LHCN-M2 (cell line): Measurements from ENCODE around the gene CFAP97D2. TPM values are rescaled to one million over a fixed set of nuclear protein-coding genes. Genes with fewer than 3 reads are reported as not detected.

Source experiments
- DNase-seq: peaks from one replicate; pipeline ENCODE4 v3.0.0-alpha.2; 2012; ENCODE audit warnings: low read depth
- total RNA-seq: library from RNA; depleted of rRNA; stranded (reverse); fragments of >200 nt; gene quantifications from 2 replicates; pipeline ENCODE4 v1.2.3, GENCODE V29; 2014; rRNA removed

CFAP97D2 gene
- total RNA-seq, 1 experiment from 2014 or later: not detected

GRCh38 chr13:114266241-114266640, 87.2 kb downstream of the CFAP97D2 start:
- DNase-seq: no peak

- peak; percentile 53 for DNase-seq
Observed at GRCh38 chr13:114268344-114269280, 89.6 kb downstream of the CFAP97D2 start.

GRCh38 chr13:114269281-114269770, 90.3 kb downstream of the CFAP97D2 start:
- DNase-seq: no peak

Other genes with a start within 250 kb of the CFAP97D2 start
- 0.11 and 0.13 TPM in 2 replicates for gene C13orf46, start 205.2 kb upstream of the CFAP97D2 start, total RNA-seq
- 58.6 and 60.4 TPM in 2 replicates for gene RASA3, start 46.6 kb upstream of the CFAP97D2 start, total RNA-seq
- gene CDC16, start 55.6 kb downstream of the CFAP97D2 start, total RNA-seq: 41.3 and 44.7 TPM in 2 replicates
- gene UPF3A, start 102.3 kb downstream of the CFAP97D2 start, total RNA-seq: 24.2 and 30.2 TPM in 2 replicates
- 33.8 and 34.4 TPM in 2 replicates for gene CHAMP1, start 135.2 kb downstream of the CFAP97D2 start, total RNA-seq